ENCODE results near the gene CROT. TPM values are rescaled to one million over a fixed set of nuclear protein-coding genes. Genes with fewer than 3 reads are reported as not detected.
"Not testable (repeated sequence)": the region's sequence is repeated elsewhere in the genome, so short reads cannot be mapped to it uniquely, and the experiment has no call there.

Gene CROT
- 3.8 TPM for total RNA-seq

DNA sequence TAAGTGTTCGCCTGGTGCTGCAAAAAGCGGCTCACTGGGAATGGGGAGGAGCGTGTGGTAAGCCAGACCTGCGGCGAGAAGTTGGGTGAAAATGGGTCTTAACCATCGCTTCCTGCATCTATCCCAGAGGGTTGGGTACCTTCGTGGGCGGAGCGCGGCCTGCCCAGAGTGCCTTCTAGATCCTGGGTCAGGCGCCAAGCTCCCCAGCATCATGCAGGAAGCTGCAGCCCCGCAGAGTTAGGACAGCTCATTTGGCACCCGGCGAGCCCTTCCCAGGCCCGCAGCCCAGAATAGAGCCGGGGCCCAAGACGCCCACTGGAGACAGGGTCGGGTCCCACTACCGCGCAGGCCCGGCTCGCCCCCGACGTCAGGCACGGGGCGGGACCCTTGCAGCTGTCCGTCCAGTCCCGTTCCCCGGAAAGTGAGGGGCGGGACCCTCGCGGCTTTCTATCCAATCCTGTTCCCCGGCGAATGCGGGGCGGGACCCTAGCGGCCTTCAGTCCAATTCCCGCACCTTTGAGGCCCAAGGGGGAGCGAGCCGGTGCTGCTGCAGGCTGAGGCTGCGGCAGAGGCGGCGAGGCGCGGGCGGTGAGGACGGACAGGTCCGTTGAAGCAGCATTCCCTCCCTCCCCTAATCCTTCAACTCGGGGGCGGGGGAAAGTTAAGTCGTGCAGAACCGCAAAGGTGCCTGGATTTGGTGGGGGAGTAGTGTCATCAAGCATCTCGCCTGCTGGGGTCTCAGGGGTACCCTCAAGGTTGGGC, at the start of gene CROT:
Gene CROT (plus strand): TSS at position 499 of the 762 bp plus-strand sequence. CDS start 3,405 bp downstream, outside the sequence.
- peak; percentile 69 to 95 (median 95) for DNase-seq (ENCODE audit: low read depth in 2 of 3, low spot score in 2 of 3)

DNA sequence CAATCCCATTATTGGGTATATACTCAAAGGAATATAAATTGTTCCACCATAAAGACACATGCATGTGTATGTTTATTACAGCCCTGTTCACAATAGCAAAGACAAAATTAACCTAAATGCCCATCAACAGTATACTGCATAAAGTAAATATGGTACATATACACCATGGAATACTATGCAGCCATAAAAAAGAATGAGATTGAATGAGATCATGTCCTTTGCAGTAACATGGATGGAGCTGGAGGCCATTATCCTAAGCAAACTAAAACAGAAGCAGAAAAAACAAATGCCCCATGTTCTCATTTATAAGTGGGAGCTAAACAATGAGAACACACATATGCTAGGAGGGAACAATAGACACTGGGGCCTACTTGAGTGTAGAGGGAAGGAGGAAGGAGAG, 44.7 kb upstream of the CROT start:
- DNase-seq (ENCODE audit: low read depth in 2 of 3, low spot score in 2 of 3) = no peak

- no peak for DNase-seq (ENCODE audit: low read depth in 2 of 3, low spot score in 2 of 3)
Observed at GRCh38 chr7:87310790-87311419, 34.6 kb upstream of the CROT start.

DNA sequence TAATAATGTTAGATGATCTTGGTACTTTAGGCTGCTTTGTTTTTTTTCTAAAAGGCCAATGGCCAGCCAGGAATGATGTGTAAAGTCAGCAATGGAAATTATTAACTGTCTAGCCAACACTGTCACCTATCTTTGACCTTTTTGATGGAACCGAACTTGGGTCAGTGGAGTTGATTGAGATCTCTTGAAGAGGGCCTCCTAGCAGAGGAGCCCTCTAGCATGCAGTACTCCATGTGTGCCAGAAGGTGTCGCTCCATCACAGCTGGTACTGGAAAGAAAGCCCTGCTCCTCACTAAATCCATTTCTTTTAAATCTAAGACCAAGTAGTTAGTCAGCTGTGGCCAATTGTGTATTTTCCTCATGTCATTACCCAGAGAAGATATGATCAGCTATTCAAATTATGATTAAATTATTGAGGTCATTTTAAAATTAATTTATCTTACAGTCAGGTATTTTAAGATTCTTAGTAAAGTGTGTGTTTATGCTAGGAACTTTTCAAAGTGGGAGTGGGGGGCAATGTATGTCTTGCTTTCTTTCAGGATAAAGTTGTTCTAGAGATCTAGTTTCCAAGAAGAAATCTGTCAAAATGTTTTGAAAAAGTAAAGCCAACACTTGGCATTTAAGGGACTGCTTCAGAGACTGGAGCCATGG, 33.1 kb upstream of the CROT start:
- peak; percentile 39 to 42 (median 41) for DNase-seq (ENCODE audit: low read depth in 2 of 3, low spot score in 2 of 3)

DNA sequence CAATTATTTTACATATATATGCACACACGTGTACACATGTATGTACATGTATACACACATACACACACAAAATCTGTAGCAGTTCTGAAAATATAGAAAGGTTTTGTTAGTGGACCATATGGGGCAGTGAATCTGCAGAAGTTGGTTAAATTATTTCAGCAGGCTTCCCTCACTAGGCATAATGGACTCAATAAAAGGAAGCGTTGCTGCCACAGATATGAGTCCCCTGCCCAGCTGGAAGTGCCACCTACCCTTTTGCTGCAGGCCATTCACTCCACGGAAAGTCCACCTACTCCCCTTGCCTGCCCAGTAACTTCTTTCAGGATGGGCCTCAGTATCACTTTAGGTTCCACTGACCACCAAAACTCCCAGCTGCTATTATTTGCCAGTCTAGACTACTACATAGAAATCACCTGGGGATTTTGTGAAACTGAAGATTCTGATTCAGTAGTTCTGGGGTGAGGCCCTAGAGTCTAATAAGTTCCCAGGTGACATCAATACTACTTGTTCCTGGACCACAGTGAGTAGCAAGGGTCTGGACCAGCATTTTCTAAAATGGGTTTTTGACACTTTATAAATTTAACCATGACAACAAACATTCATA, 29.3 kb upstream of the CROT start:
- DNase-seq (ENCODE audit: low read depth in 2 of 3, low spot score in 2 of 3) = no peak

- no peak for DNase-seq (ENCODE audit: low read depth in 2 of 3, low spot score in 2 of 3)
Observed at GRCh38 chr7:87316846-87317552, 28.5 kb upstream of the CROT start.

- DNase-seq (ENCODE audit: low read depth in 2 of 3, low spot score in 2 of 3) = no peak
Observed at GRCh38 chr7:87317691-87318245, 27.7 kb upstream of the CROT start.

GRCh38 chr7:87318741-87319140, 26.7 kb upstream of the CROT start:
- DNase-seq (ENCODE audit: low read depth in 2 of 3, low spot score in 2 of 3) = no peak

GRCh38 chr7:87319154-87319581, 26.3 kb upstream of the CROT start:
- not testable (repeated sequence) for DNase-seq (ENCODE audit: low read depth in 2 of 3, low spot score in 2 of 3)

DNA sequence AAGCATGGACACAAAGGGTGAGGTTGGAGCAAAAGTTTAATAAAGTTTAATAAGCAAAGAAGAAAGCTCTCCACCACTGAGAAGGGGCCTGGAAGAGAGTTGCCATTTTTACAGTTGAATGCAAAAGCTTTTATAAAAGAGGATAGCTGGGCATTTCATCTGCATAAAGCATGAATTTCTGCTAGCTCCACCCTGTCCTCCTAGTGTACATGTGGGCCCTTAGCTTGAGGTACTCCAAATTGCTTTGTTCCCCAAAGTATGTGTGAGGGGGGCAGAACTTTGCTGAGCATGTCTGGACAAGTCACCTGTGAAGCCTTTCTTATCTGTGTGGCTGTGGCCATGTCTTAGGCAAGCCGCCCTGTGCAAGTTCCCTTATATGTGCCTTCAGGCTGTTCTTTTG, 22.6 kb upstream of the CROT start:
- no peak for DNase-seq (ENCODE audit: low read depth in 2 of 3, low spot score in 2 of 3)

GRCh38 chr7:87325576-87326370, 19.7 kb upstream of the CROT start:
- DNase-seq (ENCODE audit: low read depth in 2 of 3, low spot score in 2 of 3) = no peak

- peak in 2 of 3 donors; percentile 33 to 44 for DNase-seq (ENCODE audit: low read depth in 2 of 3, low spot score in 2 of 3)
Observed at GRCh38 chr7:87328281-87328680, 17.2 kb upstream of the CROT start.

- no peak for DNase-seq (ENCODE audit: low read depth in 2 of 3, low spot score in 2 of 3)
Observed at GRCh38 chr7:87330316-87330715, 15.1 kb upstream of the CROT start.

DNA sequence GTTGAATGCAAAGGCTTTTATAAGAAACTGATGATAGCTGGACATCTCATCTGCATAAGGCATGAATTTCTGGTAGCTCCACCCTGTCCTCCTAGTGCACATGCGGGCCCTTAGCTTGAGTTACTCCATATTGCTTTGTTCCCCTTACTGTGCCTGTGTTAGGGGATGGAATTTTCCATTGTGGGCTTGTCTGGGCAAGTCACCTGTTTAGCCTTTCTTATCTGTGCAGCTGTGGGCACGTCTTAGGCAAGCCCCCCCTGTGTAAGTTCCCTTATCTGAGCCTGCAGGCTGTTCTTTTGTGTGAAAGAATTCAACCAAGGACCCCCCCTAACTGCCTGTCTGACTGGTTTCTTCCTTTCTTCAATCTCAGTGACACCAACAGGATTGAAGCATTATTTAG, 14.5 kb upstream of the CROT start:
- peak in 2 of 3 donors; percentile 41 to 71 for DNase-seq (ENCODE audit: low read depth in 2 of 3, low spot score in 2 of 3)

DNA sequence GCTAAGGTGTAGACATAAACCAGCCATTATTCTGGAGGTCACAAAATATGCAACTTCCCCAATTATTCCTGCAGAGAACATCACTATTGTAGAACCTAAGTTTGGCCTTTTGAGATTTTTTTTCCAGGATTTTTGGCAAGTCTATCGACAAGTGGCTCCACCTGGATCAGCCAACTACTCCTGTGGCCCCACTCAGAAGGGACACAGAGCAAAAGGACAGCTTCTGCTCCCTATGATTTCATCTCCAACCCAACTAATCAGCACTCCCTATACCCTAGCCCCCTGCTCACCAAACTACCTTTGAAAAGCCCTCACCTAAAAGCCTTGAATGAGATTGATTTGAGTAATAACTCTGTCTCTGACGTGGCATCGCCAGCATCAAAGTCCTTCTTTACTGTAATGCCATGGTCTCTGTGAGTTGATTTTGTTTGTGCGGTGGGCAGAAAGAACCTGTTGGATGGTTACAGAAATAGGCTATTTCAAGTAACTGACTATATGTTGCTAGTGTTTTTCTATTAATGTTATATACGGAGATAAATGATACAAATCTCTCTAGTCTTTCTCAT, 13.7 kb upstream of the CROT start:
- DNase-seq (ENCODE audit: low read depth in 2 of 3, low spot score in 2 of 3) = no peak

DNA sequence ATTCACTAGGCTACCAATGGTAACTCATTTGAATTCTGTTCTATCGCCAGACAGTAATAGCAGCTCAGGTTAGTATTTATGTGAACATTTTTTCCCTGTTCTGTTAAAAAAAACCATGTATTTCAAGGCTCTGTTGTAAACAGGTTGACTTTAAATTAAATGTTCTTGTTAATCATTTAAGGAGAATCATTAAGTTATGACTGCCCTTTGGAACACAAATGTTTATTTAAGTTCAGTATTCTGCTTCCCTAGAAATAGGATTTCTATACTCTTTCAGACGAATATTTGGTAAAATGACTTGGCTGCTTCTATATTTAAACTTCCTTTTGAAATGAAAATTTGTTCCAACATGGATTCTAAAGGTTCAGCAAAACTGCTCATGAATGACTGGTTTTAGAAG, 13.1 kb upstream of the CROT start:
- no peak for DNase-seq (ENCODE audit: low read depth in 2 of 3, low spot score in 2 of 3)

- no peak for DNase-seq (ENCODE audit: low read depth in 2 of 3, low spot score in 2 of 3)
Observed at GRCh38 chr7:87336136-87336535, 9.3 kb upstream of the CROT start.

GRCh38 chr7:87337331-87337730, 8.1 kb upstream of the CROT start:
- no peak for DNase-seq (ENCODE audit: low read depth in 2 of 3, low spot score in 2 of 3)

DNA sequence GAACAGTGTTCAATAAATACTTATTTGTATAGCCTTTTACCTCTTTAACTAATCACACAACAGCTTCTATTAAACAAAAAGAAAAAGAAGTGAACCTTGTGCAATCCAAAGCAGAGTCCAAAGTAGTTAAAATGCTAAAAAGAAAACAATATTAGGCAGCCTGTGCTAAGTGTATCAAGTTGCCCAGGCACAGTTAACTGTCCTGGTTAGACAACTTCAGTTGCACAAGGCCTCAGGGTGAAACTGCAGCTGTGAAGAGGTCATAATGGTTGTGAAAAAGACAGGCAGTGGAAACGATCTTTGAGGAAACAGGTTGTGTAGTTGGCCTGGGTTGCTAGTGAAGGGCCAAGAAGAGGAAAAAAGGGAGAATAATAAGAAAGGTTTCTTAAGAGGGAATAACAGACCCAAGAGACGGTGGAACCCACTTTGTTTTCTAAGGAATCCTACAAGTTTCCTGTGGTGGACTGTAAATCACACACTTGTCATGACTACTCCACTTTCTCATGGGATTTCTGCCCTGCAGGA, 6.0 kb upstream of the CROT start:
- DNase-seq (ENCODE audit: low read depth in 2 of 3, low spot score in 2 of 3) = no peak

Data from hematopoietic multipotent progenitor cell (in vitro differentiated cells).